NCI-H69 (cell line): Measurements from ENCODE around the gene THBD.
"Not testable (repeated sequence)": the region's sequence is repeated elsewhere in the genome, so short reads cannot be mapped to it uniquely, and the experiment has no call there.

ENCODE experiments used
- DNase-seq: peaks from one replicate; lab custom pipeline; 2025; lab: John Stamatoyannopoulos, UW

The THBD gene

GRCh38 chr20:23035731-23036130, 13.7 kb downstream of the THBD start:
- no peak for DNase-seq

GRCh38 chr20:23034721-23035671, 14.5 kb downstream of the THBD start, which contains the start of gene SSTR4:
Gene SSTR4 (plus strand): TSS chr20:23035312. CDS start chr20:23035484, 172 bp downstream.
- peak; percentile 16 for DNase-seq

GRCh38 chr20:23033918-23034317, 15.6 kb downstream of the THBD start:
- no peak for DNase-seq

- no peak for DNase-seq
Measured at GRCh38 chr20:23032750-23033078, 16.8 kb downstream of the THBD start.

- no peak for DNase-seq
Measured at GRCh38 chr20:23032056-23032749, 17.3 kb downstream of the THBD start.

GRCh38 chr20:23031346-23031745, 18.1 kb downstream of the THBD start:
- no peak for DNase-seq

GRCh38 chr20:23029324-23029723, 20.1 kb downstream of the THBD start:
- no peak for DNase-seq

- DNase-seq: no peak
Measured at GRCh38 chr20:23028392-23028791, 21.1 kb downstream of the THBD start.

- no peak for DNase-seq
Measured at GRCh38 chr20:23027721-23028120, 21.8 kb downstream of the THBD start.

- not testable (repeated sequence) for DNase-seq
Measured at GRCh38 chr20:23025503-23025902, 24.0 kb downstream of the THBD start.

- no peak for DNase-seq
Measured at GRCh38 chr20:23024701-23025100, 24.8 kb downstream of the THBD start.

GRCh38 chr20:23023621-23024177, 25.8 kb downstream of the THBD start:
- DNase-seq: no peak

GRCh38 chr20:23022849-23023248, 26.6 kb downstream of the THBD start:
- DNase-seq: no peak

- DNase-seq: no peak
Measured at GRCh38 chr20:23021951-23022350, 27.5 kb downstream of the THBD start.

GRCh38 chr20:23021541-23021940, 27.9 kb downstream of the THBD start:
- DNase-seq: peak; percentile 19

GRCh38 chr20:23020230-23021018, 29.0 kb downstream of the THBD start:
- no peak for DNase-seq

- DNase-seq: peak; percentile 12
Measured at GRCh38 chr20:23019403-23019802, 30.1 kb downstream of the THBD start.

GRCh38 chr20:23018941-23019340, 30.5 kb downstream of the THBD start:
- DNase-seq: no peak

GRCh38 chr20:23018432-23018831, 31.0 kb downstream of the THBD start:
- DNase-seq: no peak

GRCh38 chr20:23017516-23017915, 32.0 kb downstream of the THBD start:
- DNase-seq: no peak

GRCh38 chr20:23013429-23013828, 36.0 kb downstream of the THBD start:
- DNase-seq: no peak
